IPS-15b (cell line): ENCODE data around the gene AHRR.

Source experiments
- H3K27me3 ChIP-seq: one replicate; pipeline ENCODE4 v1.6.1; 2013; ENCODE audit warnings: low read length; ENCODE audit not compliant: control insufficient read depth, insufficient read depth
- H3K36me3 ChIP-seq: one replicate; pipeline ENCODE4 v1.6.1; 2013; ENCODE audit warnings: low read length; ENCODE audit not compliant: control insufficient read depth, insufficient read depth
- H3K4me1 ChIP-seq: one replicate; pipeline ENCODE4 v1.6.1; 2013; ENCODE audit warnings: mild to moderate bottlenecking, low read length; ENCODE audit not compliant: control insufficient read depth, insufficient read depth
- H3K4me3 ChIP-seq: one replicate; pipeline ENCODE4 v1.5.1; 2013; ENCODE audit warnings: low read depth, low read length
- H3K9ac ChIP-seq: one replicate; pipeline ENCODE4 v1.6.1; 2013; ENCODE audit warnings: low read depth, mild to moderate bottlenecking, low read length
- H3K9me3 ChIP-seq: one replicate; pipeline ENCODE4 v1.6.1; 2013; ENCODE audit warnings: mild to moderate bottlenecking, low read length; ENCODE audit not compliant: control insufficient read depth, insufficient read depth

AHRR gene

GRCh38 chr5:458547-459353 is 137.2 kb downstream of the AHRR start:
- Histone ChIP-seq H3K9me3 (no peaks in the 10 kb centered on the region), H3K27me3 (no peaks in the 10 kb centered on the region), H3K4me1 (peaks cover 4% of the 10 kb centered on the region), H3K9ac (no peak overlapping the region), H3K36me3 (peaks cover 31% of the 10 kb centered on the region), H3K4me3 (no peak overlapping the region)

- Histone ChIP-seq H3K9ac (no peak overlapping the region), H3K9me3 (no peaks in the 10 kb centered on the region), H3K27me3 (no peaks in the 10 kb centered on the region), H3K4me1 (peaks cover 4% of the 10 kb centered on the region), H3K36me3 (peaks cover 28% of the 10 kb centered on the region), H3K4me3 (no peak overlapping the region)
Measured at GRCh38 chr5:459562-460272, 138.2 kb downstream of the AHRR start.

GRCh38 chr5:460273-460625 is 138.7 kb downstream of the AHRR start:
- Histone ChIP-seq H3K4me1 (no peaks in the 10 kb centered on the region), H3K27me3 (no peaks in the 10 kb centered on the region), H3K9me3 (no peaks in the 10 kb centered on the region), H3K36me3 (peaks cover 28% of the 10 kb centered on the region), H3K4me3 (no peak overlapping the region), H3K9ac (no peak overlapping the region)

- H3K4me3 ChIP-seq = no peak overlapping the region
- no peak overlapping the region for H3K9ac ChIP-seq
- H3K27me3 ChIP-seq = no peaks in the 10 kb centered on the region
- no peaks in the 10 kb centered on the region for H3K4me1 ChIP-seq
- peaks cover 18% of the 10 kb centered on the region for H3K36me3 ChIP-seq
- no peaks in the 10 kb centered on the region for H3K9me3 ChIP-seq
Measured at GRCh38 chr5:462051-462481, 140.6 kb downstream of the AHRR start.

GRCh38 chr5:463301-463700 is 141.8 kb downstream of the AHRR start:
- Histone ChIP-seq H3K36me3 (peaks cover 11% of the 10 kb centered on the region), H3K9ac (no peak overlapping the region), H3K4me1 (no peaks in the 10 kb centered on the region)

GRCh38 chr5:463952-464351 is 142.4 kb downstream of the AHRR start:
- no peaks in the 10 kb centered on the region for H3K9me3 ChIP-seq
- no peak overlapping the region for H3K9ac ChIP-seq
- no peaks in the 10 kb centered on the region for H3K27me3 ChIP-seq
- H3K4me1 ChIP-seq = no peaks in the 10 kb centered on the region
- no peak overlapping the region for H3K4me3 ChIP-seq
- peaks cover 11% of the 10 kb centered on the region for H3K36me3 ChIP-seq

More at GRCh38 chr5:463301-463700, 141.8 kb downstream of the AHRR start:
- no peak overlapping the region for H3K4me3 ChIP-seq
- no peaks in the 10 kb centered on the region for H3K27me3 ChIP-seq
- no peaks in the 10 kb centered on the region for H3K9me3 ChIP-seq

- peaks cover 11% of the 10 kb centered on the region for H3K36me3 ChIP-seq
- no peak overlapping the region for H3K9ac ChIP-seq
- H3K27me3 ChIP-seq = no peaks in the 10 kb centered on the region
- no peak overlapping the region for H3K4me3 ChIP-seq
- no peaks in the 10 kb centered on the region for H3K4me1 ChIP-seq
- H3K9me3 ChIP-seq = no peaks in the 10 kb centered on the region
Measured at GRCh38 chr5:464446-464842, 142.9 kb downstream of the AHRR start.

GRCh38 chr5:464843-465590 is 143.5 kb downstream of the AHRR start:
- no peaks in the 10 kb centered on the region for H3K27me3 ChIP-seq
- no peak overlapping the region for H3K4me3 ChIP-seq
- H3K36me3 ChIP-seq = peaks cover 8% of the 10 kb centered on the region
- no peaks in the 10 kb centered on the region for H3K9me3 ChIP-seq
- H3K9ac ChIP-seq = no peak overlapping the region
- H3K4me1 ChIP-seq = no peaks in the 10 kb centered on the region

GRCh38 chr5:465591-466403 is 144.3 kb downstream of the AHRR start:
- Histone ChIP-seq H3K4me3 (no peak overlapping the region), H3K36me3 (peaks cover 8% of the 10 kb centered on the region), H3K27me3 (no peaks in the 10 kb centered on the region), H3K4me1 (no peaks in the 10 kb centered on the region), H3K9me3 (no peaks in the 10 kb centered on the region), H3K9ac (no peak overlapping the region)

- H3K36me3 ChIP-seq = peaks cover 8% of the 10 kb centered on the region
- no peaks in the 10 kb centered on the region for H3K27me3 ChIP-seq
Measured at GRCh38 chr5:466661-467310, 145.3 kb downstream of the AHRR start.

GRCh38 chr5:468401-468800 is 146.9 kb downstream of the AHRR start:
- no peaks in the 10 kb centered on the region for H3K9me3 ChIP-seq
- H3K4me1 ChIP-seq = no peaks in the 10 kb centered on the region
- H3K27me3 ChIP-seq = no peaks in the 10 kb centered on the region
- no peak overlapping the region for H3K9ac ChIP-seq
- H3K4me3 ChIP-seq = no peak overlapping the region
- H3K36me3 ChIP-seq = no peaks in the 10 kb centered on the region

More at GRCh38 chr5:466661-467310, 145.3 kb downstream of the AHRR start:
- no peak overlapping the region for H3K4me3 ChIP-seq
- no peak overlapping the region for H3K9ac ChIP-seq
- no peaks in the 10 kb centered on the region for H3K9me3 ChIP-seq
- no peaks in the 10 kb centered on the region for H3K4me1 ChIP-seq
